Activated CD8-positive, alpha-beta T cell treated with anti-CD3 and anti-CD28 coated beads, Interleukin-2, amount 10 ng/mL, durations not matched to agents 7 days and 5 days (primary cell): ENCODE data around the gene LINGO3. TPM values are rescaled to one million over a fixed set of nuclear protein-coding genes. Genes with fewer than 3 reads are reported as not detected.

Experiments used
- ATAC-seq: fragments of 150-1000 bp; cut with Tn5 transposase; one replicate; pipeline ENCODE4 v1.10.0; 2021; ENCODE audit warnings: moderate library complexity
- CTCF ChIA-PET: fragments of 350-600 bp; sonication (Branson Sonifier 250); formaldehyde crosslinking; loops from one replicate; lab custom pipeline; 2021; ENCODE audit warnings: antibody characterized with exemption; lab: Charles Lee
- POLR2A ChIA-PET: fragments of 350-600 bp; sonication (Branson Sonifier 250); formaldehyde crosslinking; loops from one replicate; lab custom pipeline; 2021; ENCODE audit warnings: antibody characterized with exemption; lab: Charles Lee
- DNase-seq: peaks from one replicate; pipeline ENCODE4 v3.0.0-alpha.2; 2020
- H3K27ac Mint-ChIP-seq: one replicate; pipeline ENCODE4 v1.8.0; 2021; ENCODE audit warnings: mild to moderate bottlenecking, mixed read lengths
- H3K27me3 Mint-ChIP-seq: one replicate; pipeline ENCODE4 v1.8.0; 2021; ENCODE audit warnings: low read depth, mixed read lengths
- H3K36me3 Mint-ChIP-seq: one replicate; pipeline ENCODE4 v1.8.0; 2021; ENCODE audit warnings: low read depth, mixed read lengths
- H3K4me1 Mint-ChIP-seq: one replicate; pipeline ENCODE4 v1.8.0; 2021; ENCODE audit warnings: low read depth, mixed read lengths
- H3K4me3 Mint-ChIP-seq: one replicate; pipeline ENCODE4 v1.8.0; 2021; ENCODE audit warnings: mild to moderate bottlenecking, mixed read lengths
- H3K9me3 Mint-ChIP-seq: one replicate; pipeline ENCODE4 v1.8.0; 2022; ENCODE audit warnings: mixed read lengths; ENCODE audit not compliant: insufficient read depth
- total RNA-seq, 2 experiments: library from RNA; stranded (reverse); gene quantifications; one replicate each; pipeline ENCODE4 v1.2.3, GENCODE V29; 2021

LINGO3 gene
- total RNA-seq, 2 experiments from 2014 or later = 0.66 to 0.76 TPM

GRCh38 chr19:2338055-2338615 lies 30.2 kb upstream of the LINGO3 start:
- ChIA-PET CTCF (no interaction called here), POLR2A (no interaction called here)
- Mint-ChIP-seq H3K27ac (no peak overlapping the region), H3K4me1 (peaks cover 9% of the 10 kb centered on the region), H3K9me3 (no peaks in the 10 kb centered on the region), H3K4me3 (no peak overlapping the region), H3K27me3 (no peaks in the 10 kb centered on the region), H3K36me3 (peaks cover 14% of the 10 kb centered on the region)
- ATAC-seq = no peak
- DNase-seq = no peak

DNA sequence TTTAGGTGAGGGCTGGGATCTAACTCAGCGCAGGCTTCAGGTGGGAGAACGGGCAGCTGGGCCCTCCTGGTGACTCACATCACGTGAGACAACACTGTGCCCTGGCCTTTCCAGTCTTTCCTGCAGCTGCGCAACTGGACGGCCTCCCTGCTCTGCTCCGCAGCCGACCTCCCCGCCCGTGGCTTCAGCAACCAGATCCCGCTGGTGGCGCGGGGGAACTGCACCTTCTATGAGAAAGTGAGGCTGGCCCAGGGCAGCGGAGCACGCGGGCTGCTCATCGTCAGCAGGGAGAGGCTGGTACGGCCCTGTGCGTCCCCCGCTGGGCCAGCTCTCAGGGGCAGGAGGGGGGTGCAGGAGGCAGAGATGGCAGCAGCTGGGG lies 29.4 kb upstream of the LINGO3 start:
- ChIA-PET CTCF (no interaction called here), POLR2A (no interaction called here)
- no peak overlapping the region for H3K4me3 Mint-ChIP-seq
- H3K4me1 Mint-ChIP-seq = peaks cover 14% of the 10 kb centered on the region
- no peak for DNase-seq
- no peak for ATAC-seq
- H3K27me3 Mint-ChIP-seq = no peaks in the 10 kb centered on the region
- no peaks in the 10 kb centered on the region for H3K9me3 Mint-ChIP-seq
- H3K36me3 Mint-ChIP-seq = peaks cover 14% of the 10 kb centered on the region
- H3K27ac Mint-ChIP-seq = no peak overlapping the region

- ATAC-seq = no peak
- no peak overlapping the region for H3K4me3 Mint-ChIP-seq
- CTCF ChIA-PET = no interaction called here
- H3K27ac Mint-ChIP-seq = peak overlapping the region; percentile 57
- POLR2A ChIA-PET = no interaction called here
- H3K4me1 Mint-ChIP-seq = peaks cover 20% of the 10 kb centered on the region
- H3K9me3 Mint-ChIP-seq = no peaks in the 10 kb centered on the region
- no peak for DNase-seq
- no peaks in the 10 kb centered on the region for H3K27me3 Mint-ChIP-seq
- H3K36me3 Mint-ChIP-seq = peaks cover 14% of the 10 kb centered on the region
Measured at GRCh38 chr19:2336528-2337328, 28.8 kb upstream of the LINGO3 start.

DNA sequence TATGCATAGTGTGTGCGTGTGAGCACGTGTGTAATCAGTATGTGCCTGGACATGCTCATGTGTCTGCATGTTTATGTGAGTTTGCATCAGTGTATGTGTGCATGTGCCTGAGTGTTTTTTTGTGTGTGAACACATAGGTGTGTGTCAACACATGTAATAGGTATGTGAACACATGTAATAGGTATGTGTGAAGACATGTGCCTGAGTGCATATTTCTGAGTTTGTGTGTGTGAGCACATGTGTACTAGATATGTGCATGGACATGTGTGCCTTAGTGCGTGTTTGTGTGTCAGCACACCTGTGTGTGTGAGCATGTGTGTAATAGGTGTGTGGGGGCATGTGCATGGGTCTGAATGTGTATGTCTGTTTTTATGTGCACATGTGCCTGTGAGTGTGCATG lies 27.9 kb upstream of the LINGO3 start:
- DNase-seq = no peak
- Mint-ChIP-seq H3K27me3 (no peaks in the 10 kb centered on the region), H3K36me3 (peaks cover 14% of the 10 kb centered on the region), H3K4me3 (no peak overlapping the region), H3K9me3 (no peaks in the 10 kb centered on the region), H3K4me1 (peaks cover 29% of the 10 kb centered on the region), H3K27ac (peak overlapping the region; percentile 57)
- POLR2A ChIA-PET = no interaction called here
- no peak for ATAC-seq
- CTCF ChIA-PET = no interaction called here

GRCh38 chr19:2334986-2335846 lies 27.3 kb upstream of the LINGO3 start:
- H3K36me3 Mint-ChIP-seq = peaks cover 14% of the 10 kb centered on the region
- H3K27ac Mint-ChIP-seq = peak overlapping the region; percentile 57
- DNase-seq (peak; percentile 43), ATAC-seq (no peak)
- H3K9me3 Mint-ChIP-seq = no peaks in the 10 kb centered on the region
- H3K27me3 Mint-ChIP-seq = no peaks in the 10 kb centered on the region
- POLR2A ChIA-PET = no interaction called here
- peaks cover 35% of the 10 kb centered on the region for H3K4me1 Mint-ChIP-seq
- CTCF ChIA-PET = no interaction called here
- no peak overlapping the region for H3K4me3 Mint-ChIP-seq

DNA sequence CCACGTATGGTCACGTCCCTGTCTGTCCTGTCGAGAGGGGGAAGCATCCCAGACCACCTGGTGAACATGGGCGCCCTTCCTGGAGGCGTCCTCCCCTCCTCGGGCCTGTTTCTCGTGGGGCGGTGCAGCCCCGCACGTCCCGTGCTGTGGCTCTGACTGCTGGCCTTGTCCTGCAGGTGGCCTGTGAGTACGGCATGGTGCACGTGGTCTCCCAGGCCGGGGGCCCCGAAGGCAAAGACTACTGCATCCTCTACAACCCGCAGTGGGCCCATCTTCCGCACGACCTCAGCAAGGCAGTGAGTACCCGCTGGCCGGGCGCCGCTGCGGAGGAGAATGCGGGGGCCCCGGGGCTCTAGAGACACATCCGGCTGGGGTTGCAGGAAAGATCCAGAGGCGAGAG lies 26.5 kb upstream of the LINGO3 start:
- Mint-ChIP-seq H3K9me3 (no peaks in the 10 kb centered on the region), H3K27me3 (no peaks in the 10 kb centered on the region), H3K27ac (peak overlapping the region; percentile 63), H3K4me1 (peaks cover 41% of the 10 kb centered on the region), H3K36me3 (peaks cover 16% of the 10 kb centered on the region), H3K4me3 (no peak overlapping the region)
- ChIA-PET CTCF (no interaction called here), POLR2A (no interaction called here)
- no peak for ATAC-seq
- DNase-seq = no peak

- no peaks in the 10 kb centered on the region for H3K9me3 Mint-ChIP-seq
- no peak for ATAC-seq
- no peak for DNase-seq
- peaks cover 46% of the 10 kb centered on the region for H3K4me1 Mint-ChIP-seq
- H3K27ac Mint-ChIP-seq = peak overlapping the region; percentile 63
- no peaks in the 10 kb centered on the region for H3K27me3 Mint-ChIP-seq
- CTCF ChIA-PET = no interaction called here
- H3K4me3 Mint-ChIP-seq = no peak overlapping the region
- POLR2A ChIA-PET = no interaction called here
- H3K36me3 Mint-ChIP-seq = peaks cover 19% of the 10 kb centered on the region
Measured at GRCh38 chr19:2333807-2334211, 25.9 kb upstream of the LINGO3 start.

GRCh38 chr19:2333027-2333806 lies 25.3 kb upstream of the LINGO3 start:
- Mint-ChIP-seq H3K27ac (peak overlapping the region; percentile 63), H3K4me3 (no peak overlapping the region), H3K27me3 (no peaks in the 10 kb centered on the region), H3K9me3 (no peaks in the 10 kb centered on the region), H3K4me1 (peaks cover 46% of the 10 kb centered on the region), H3K36me3 (peaks cover 21% of the 10 kb centered on the region)
- no peak for DNase-seq
- ChIA-PET CTCF (no interaction called here), POLR2A (no interaction called here)
- ATAC-seq = no peak

DNA sequence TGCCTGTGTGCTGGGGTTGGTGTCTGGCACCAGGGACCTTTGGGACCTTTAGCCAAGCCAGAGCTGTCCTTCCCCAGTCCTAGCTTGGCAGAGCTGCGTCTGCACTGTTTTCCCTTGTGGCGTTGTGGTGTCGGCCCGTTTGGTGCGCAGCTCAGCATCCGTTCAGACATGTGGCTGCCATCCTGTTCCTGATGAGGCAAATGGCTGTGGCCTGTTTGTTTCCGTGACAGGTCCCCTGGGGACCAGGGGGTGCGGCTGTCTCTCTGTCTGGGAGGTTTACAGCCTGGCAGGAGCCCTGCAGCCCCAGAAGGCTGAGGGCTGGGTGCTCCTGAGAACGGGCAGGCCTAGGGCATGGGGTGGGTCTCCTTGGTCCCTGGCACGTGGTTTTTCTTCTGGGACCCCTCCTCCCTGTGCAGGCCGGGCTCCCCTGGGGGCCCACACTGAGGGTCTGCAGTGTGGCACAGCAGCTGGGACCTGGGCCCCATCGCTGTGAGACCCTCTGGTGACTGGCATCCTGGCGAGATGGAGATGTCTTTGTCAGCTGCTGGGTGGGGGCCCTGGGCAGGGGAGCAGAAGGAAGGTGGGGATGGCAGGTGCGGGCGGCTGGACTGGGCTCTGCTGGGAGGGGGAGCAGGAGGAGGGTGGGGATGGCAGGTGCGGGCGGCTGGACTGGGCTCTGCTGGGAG lies 24.5 kb upstream of the LINGO3 start:
- Mint-ChIP-seq H3K27me3 (no peaks in the 10 kb centered on the region), H3K27ac (peak overlapping the region; percentile 97), H3K36me3 (peaks cover 25% of the 10 kb centered on the region), H3K4me3 (peak overlapping the region; percentile 61), H3K9me3 (no peaks in the 10 kb centered on the region), H3K4me1 (peaks cover 49% of the 10 kb centered on the region)
- ChIA-PET POLR2A (interaction anchor here (0.9 kb wide), 1 partner anchor 144 kb away, joined by 3 read pairs; no protein-coding TSS in a partner anchor), CTCF (interaction anchor here (0.9 to 1.7 kb wide), 2 partner anchors 60 to 71 kb away, joined by 3 to 5 read pairs; no protein-coding TSS in a partner anchor)
- peak; percentile 86 for DNase-seq
- ATAC-seq = peak; percentile 66

DNA sequence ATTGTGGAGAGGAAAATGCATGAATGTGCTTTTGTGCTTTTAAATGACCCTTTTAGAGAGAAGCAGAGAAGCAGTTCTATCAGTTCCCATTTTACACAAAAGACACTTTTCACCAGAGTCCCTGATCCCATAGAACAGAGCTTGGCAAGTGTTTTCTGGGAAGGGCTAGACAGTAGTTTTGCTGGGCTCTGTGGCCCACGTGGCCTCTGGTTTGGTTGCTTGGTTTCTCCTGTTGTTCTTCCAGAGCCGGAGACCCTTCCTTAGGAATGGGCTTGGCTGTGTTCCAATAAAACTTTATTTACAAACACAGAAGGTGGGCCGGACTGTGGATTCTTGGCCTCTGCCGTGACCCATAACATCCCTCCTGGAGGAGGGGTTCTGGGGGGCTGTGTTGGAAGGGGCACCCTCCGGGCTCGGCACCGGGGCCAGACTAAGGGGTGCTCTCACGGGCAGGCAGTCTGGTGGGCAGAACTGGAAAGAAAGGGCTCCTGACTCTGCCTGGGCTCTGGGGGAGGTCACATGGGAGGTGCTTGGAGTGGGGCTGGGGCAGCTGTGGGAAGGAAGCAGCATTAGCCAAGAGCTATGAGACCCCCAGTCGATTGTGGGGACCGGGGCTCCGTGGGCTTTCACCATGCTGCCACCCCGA lies 23.8 kb upstream of the LINGO3 start:
- DNase-seq (no peak), ATAC-seq (peak; percentile 1)
- Mint-ChIP-seq H3K27ac (peak overlapping the region; percentile 97), H3K27me3 (no peaks in the 10 kb centered on the region), H3K4me1 (peaks cover 57% of the 10 kb centered on the region), H3K4me3 (no peak overlapping the region), H3K9me3 (no peaks in the 10 kb centered on the region), H3K36me3 (peaks cover 29% of the 10 kb centered on the region)
- ChIA-PET POLR2A (interaction anchor here (0.9 kb wide), 1 partner anchor 145 kb away, joined by 3 read pairs; no protein-coding TSS in a partner anchor), CTCF (interaction anchor here (0.9 to 1.7 kb wide), 2 partner anchors 61 to 71 kb away, joined by 3 to 5 read pairs; no protein-coding TSS in a partner anchor)
